CD4-positive, alpha-beta T cell treated with Interleukin-1 beta for 1 hour (primary cell): Measurements from ENCODE around the gene NFAT5.
"Not testable (repeated sequence)": the region's sequence is repeated elsewhere in the genome, so short reads cannot be mapped to it uniquely, and the experiment has no call there.

Experiments used
- DNase-seq, 2 donors: peaks; one replicate each; pipeline ENCODE4 v3.0.0-alpha.2; 2020 to 2022

NFAT5 gene

GRCh38 chr16:69598045-69598444, 32.3 kb downstream of the NFAT5 start:
- DNase-seq, result no peak

- DNase-seq, result no peak
Measured at GRCh38 chr16:69599731-69600130, 34.0 kb downstream of the NFAT5 start.

GRCh38 chr16:69600202-69600601, 34.4 kb downstream of the NFAT5 start:
- no peak for DNase-seq

- DNase-seq, result no peak
Measured at GRCh38 chr16:69601250-69601649, 35.5 kb downstream of the NFAT5 start.

GRCh38 chr16:69606985-69607384, 41.2 kb downstream of the NFAT5 start:
- no peak for DNase-seq

GRCh38 chr16:69607674-69608073, 41.9 kb downstream of the NFAT5 start:
- DNase-seq, result no peak

GRCh38 chr16:69610356-69610755, 44.6 kb downstream of the NFAT5 start:
- DNase-seq, result no peak

- no peak for DNase-seq
Measured at GRCh38 chr16:69611103-69611640, 45.4 kb downstream of the NFAT5 start.

GRCh38 chr16:69613378-69614154, 47.8 kb downstream of the NFAT5 start:
- no peak for DNase-seq

- no peak for DNase-seq
Measured at GRCh38 chr16:69615528-69615927, 49.8 kb downstream of the NFAT5 start.

- DNase-seq, result no peak
Measured at GRCh38 chr16:69616082-69616481, 50.3 kb downstream of the NFAT5 start.

- DNase-seq, result no peak
Measured at GRCh38 chr16:69618307-69618706, 52.5 kb downstream of the NFAT5 start.

GRCh38 chr16:69618721-69619120, 53.0 kb downstream of the NFAT5 start:
- no peak for DNase-seq

- DNase-seq, result no peak
Measured at GRCh38 chr16:69619514-69619913, 53.7 kb downstream of the NFAT5 start.

GRCh38 chr16:69620573-69620972, 54.8 kb downstream of the NFAT5 start:
- no peak for DNase-seq

GRCh38 chr16:69621225-69621624, 55.5 kb downstream of the NFAT5 start:
- DNase-seq, result no peak

GRCh38 chr16:69626256-69626655, 60.5 kb downstream of the NFAT5 start:
- no peak for DNase-seq

- DNase-seq, result no peak
Measured at GRCh38 chr16:69632828-69633227, 67.1 kb downstream of the NFAT5 start.

- no peak for DNase-seq
Measured at GRCh38 chr16:69633375-69633774, 67.6 kb downstream of the NFAT5 start.

GRCh38 chr16:69636563-69637146, 70.9 kb downstream of the NFAT5 start:
- DNase-seq, result not testable (repeated sequence)

GRCh38 chr16:69637206-69637865, 71.6 kb downstream of the NFAT5 start:
- DNase-seq, result not testable (repeated sequence)

GRCh38 chr16:69643997-69644396, 78.2 kb downstream of the NFAT5 start:
- DNase-seq, result not testable (repeated sequence)

GRCh38 chr16:69644790-69645189, 79.0 kb downstream of the NFAT5 start:
- DNase-seq, result no peak

GRCh38 chr16:69647020-69647419, 81.3 kb downstream of the NFAT5 start:
- no peak for DNase-seq
